SK-N-SH treated with all-trans-retinoic acid at 6 μM for 48 hours (cell line): ENCODE results near the gene STOM.

ENCODE experiments used
- ATAC-seq: fragments of 200-7000 bp; cut with Tn5 transposase; 3 replicates; pipeline ENCODE4 v1.9.1; 2020; ENCODE audit warnings: mild to moderate bottlenecking, moderate library complexity
- ARNTL ChIP-seq: fragments of 450-650 bp; formaldehyde crosslinking; IDR thresholded peaks from 2 replicates; pipeline ENCODE4 v1.5.0; 2020; ENCODE audit warnings: low read depth, mild to moderate bottlenecking, moderate library complexity, borderline replicate concordance
- ESRRG ChIP-seq: fragments of 250-450 bp; sonication (Bioruptor Pico); IDR thresholded peaks from 2 replicates; pipeline ENCODE4 v1.6.1; 2021; ENCODE audit warnings: mild to moderate bottlenecking
- ISL1 ChIP-seq: fragments of 250-450 bp; sonication (Bioruptor Pico); IDR thresholded peaks from 2 replicates; pipeline ENCODE4 v2.1.2; 2022; ENCODE audit warnings: mild to moderate bottlenecking, moderate library complexity
- OSR1 ChIP-seq: fragments of 250-450 bp; sonication (Bioruptor Pico); IDR thresholded peaks from 2 replicates; pipeline ENCODE4 v1.8.0; 2022; ENCODE audit warnings: moderate library complexity, mild to moderate bottlenecking, inconsistent platforms
- RARB ChIP-seq: fragments of 250-450 bp; sonication (Bioruptor Pico); IDR thresholded peaks from 2 replicates; pipeline ENCODE4 v1.8.0; 2021; ENCODE audit warnings: mild to moderate bottlenecking, moderate library complexity
- SNAI2 ChIP-seq: fragments of 250-450 bp; sonication (Bioruptor Pico); IDR thresholded peaks from 2 replicates; pipeline ENCODE4 v1.5.0; 2020; ENCODE audit warnings: mild to moderate bottlenecking, moderate library complexity
- TCF4 ChIP-seq: fragments of 250-450 bp; sonication (Bioruptor Pico); IDR thresholded peaks from 2 replicates; pipeline ENCODE4 v1.8.0; 2021; ENCODE audit warnings: mild to moderate bottlenecking, moderate library complexity, borderline replicate concordance
- TOX ChIP-seq: fragments of 250-450 bp; sonication (Bioruptor Pico); IDR thresholded peaks from 2 replicates; pipeline ENCODE4 v1.8.0; 2021; ENCODE audit warnings: mild to moderate bottlenecking, moderate library complexity, borderline replicate concordance
- ZC3H10 ChIP-seq: fragments of 250-450 bp; sonication (Bioruptor Pico); IDR thresholded peaks from 2 replicates; pipeline ENCODE4 v1.5.1; 2021; ENCODE audit warnings: mild to moderate bottlenecking, moderate library complexity
- ZFP30 ChIP-seq: fragments of 450-650 bp; formaldehyde crosslinking; IDR thresholded peaks from 2 replicates; pipeline ENCODE4 v1.5.0; 2022; ENCODE audit warnings: mild to moderate bottlenecking, moderate library complexity
- ZNF565 ChIP-seq: fragments of 450-650 bp; formaldehyde crosslinking; conservative IDR thresholded peaks from 2 replicates; pipeline ENCODE4 v1.5.0; 2020; ENCODE audit warnings: low read depth, mild to moderate bottlenecking, moderate library complexity
- ZNF70 ChIP-seq: fragments of 450-650 bp; formaldehyde crosslinking; IDR thresholded peaks from 2 replicates; pipeline ENCODE4 v1.5.0; 2020; ENCODE audit warnings: mild to moderate bottlenecking, moderate library complexity
- ZNF8 ChIP-seq: fragments of 450-650 bp; formaldehyde crosslinking; IDR thresholded peaks from 2 replicates; pipeline ENCODE4 v1.5.0; 2020; ENCODE audit warnings: mild to moderate bottlenecking, moderate library complexity
- TF ChIP-seq, protein P1 (sequence below): fragments of 250-450 bp; sonication (Bioruptor Pico); IDR thresholded peaks from 2 replicates; pipeline ENCODE4 v1.8.0; 2021; ENCODE audit warnings: low read depth, mild to moderate bottlenecking, moderate library complexity, borderline replicate concordance
- TF ChIP-seq, protein P2 (sequence below): fragments of 250-450 bp; sonication (Bioruptor Pico); IDR thresholded peaks from 2 replicates; pipeline ENCODE4 v1.5.0; 2020; ENCODE audit warnings: mild to moderate bottlenecking, moderate library complexity
- TF ChIP-seq, protein P3 (sequence below): fragments of 250-450 bp; sonication (Bioruptor Pico); IDR thresholded peaks from 2 replicates; pipeline ENCODE4 v1.8.0; 2020; ENCODE audit warnings: mild to moderate bottlenecking, moderate library complexity, borderline replicate concordance
- TF ChIP-seq, protein P4 (sequence below): fragments of 250-450 bp; sonication (Bioruptor Pico); IDR thresholded peaks from 2 replicates; pipeline ENCODE4 v1.5.1; 2021; ENCODE audit warnings: mild to moderate bottlenecking, moderate library complexity
- TF ChIP-seq, protein P5 (sequence below): fragments of 250-450 bp; sonication (Bioruptor Pico); IDR thresholded peaks from 2 replicates; pipeline ENCODE4 v1.5.1; 2020; ENCODE audit warnings: low read depth, mild to moderate bottlenecking, moderate library complexity

Gene STOM

DNA sequence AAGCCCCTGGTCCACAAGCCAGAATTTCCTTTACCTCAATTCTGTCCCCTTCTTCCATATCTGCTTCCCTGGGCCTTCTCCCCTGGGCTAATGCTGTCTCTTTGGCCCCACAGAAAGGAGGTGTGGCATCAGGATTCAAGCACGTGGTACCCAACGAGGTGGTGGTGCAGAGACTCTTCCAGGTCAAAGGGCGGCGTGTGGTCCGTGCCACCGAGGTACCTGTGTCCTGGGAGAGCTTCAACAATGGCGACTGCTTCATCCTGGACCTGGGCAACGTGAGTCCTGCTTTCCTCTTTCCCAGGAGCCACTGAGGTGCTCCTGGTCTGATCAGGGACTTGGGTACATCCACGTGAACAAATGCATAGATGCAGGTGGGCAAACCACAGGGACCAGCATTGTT is 59.5 kb downstream of the STOM start:
- no peak for ATAC-seq
- TF ChIP-seq ZNF70 (CRISPR knock-in tag) (no peak), ZC3H10 (CRISPR knock-in tag) (no peak), ARNTL (CRISPR knock-in tag) (no peak), SNAI2 (CRISPR knock-in tag) (no peak), ZFP30 (CRISPR knock-in tag) (no peak), ISL1 (no peak), OSR1 (CRISPR knock-in tag) (no peak), TCF4 (CRISPR knock-in tag) (no peak), ESRRG (CRISPR knock-in tag) (no peak), RARB (CRISPR knock-in tag) (no peak), ZNF565 (CRISPR knock-in tag) (no peak)
- TF ChIP-seq, protein P1, sequence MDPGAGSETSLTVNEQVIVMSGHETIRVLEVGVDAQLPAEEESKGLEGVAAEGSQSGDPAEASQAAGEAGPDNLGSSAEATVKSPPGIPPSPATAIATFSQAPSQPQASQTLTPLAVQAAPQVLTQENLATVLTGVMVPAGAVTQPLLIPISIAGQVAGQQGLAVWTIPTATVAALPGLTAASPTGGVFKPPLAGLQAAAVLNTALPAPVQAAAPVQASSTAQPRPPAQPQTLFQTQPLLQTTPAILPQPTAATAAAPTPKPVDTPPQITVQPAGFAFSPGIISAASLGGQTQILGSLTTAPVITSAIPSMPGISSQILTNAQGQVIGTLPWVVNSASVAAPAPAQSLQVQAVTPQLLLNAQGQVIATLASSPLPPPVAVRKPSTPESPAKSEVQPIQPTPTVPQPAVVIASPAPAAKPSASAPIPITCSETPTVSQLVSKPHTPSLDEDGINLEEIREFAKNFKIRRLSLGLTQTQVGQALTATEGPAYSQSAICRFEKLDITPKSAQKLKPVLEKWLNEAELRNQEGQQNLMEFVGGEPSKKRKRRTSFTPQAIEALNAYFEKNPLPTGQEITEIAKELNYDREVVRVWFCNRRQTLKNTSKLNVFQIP, result no peak
- TF ChIP-seq, protein P2, sequence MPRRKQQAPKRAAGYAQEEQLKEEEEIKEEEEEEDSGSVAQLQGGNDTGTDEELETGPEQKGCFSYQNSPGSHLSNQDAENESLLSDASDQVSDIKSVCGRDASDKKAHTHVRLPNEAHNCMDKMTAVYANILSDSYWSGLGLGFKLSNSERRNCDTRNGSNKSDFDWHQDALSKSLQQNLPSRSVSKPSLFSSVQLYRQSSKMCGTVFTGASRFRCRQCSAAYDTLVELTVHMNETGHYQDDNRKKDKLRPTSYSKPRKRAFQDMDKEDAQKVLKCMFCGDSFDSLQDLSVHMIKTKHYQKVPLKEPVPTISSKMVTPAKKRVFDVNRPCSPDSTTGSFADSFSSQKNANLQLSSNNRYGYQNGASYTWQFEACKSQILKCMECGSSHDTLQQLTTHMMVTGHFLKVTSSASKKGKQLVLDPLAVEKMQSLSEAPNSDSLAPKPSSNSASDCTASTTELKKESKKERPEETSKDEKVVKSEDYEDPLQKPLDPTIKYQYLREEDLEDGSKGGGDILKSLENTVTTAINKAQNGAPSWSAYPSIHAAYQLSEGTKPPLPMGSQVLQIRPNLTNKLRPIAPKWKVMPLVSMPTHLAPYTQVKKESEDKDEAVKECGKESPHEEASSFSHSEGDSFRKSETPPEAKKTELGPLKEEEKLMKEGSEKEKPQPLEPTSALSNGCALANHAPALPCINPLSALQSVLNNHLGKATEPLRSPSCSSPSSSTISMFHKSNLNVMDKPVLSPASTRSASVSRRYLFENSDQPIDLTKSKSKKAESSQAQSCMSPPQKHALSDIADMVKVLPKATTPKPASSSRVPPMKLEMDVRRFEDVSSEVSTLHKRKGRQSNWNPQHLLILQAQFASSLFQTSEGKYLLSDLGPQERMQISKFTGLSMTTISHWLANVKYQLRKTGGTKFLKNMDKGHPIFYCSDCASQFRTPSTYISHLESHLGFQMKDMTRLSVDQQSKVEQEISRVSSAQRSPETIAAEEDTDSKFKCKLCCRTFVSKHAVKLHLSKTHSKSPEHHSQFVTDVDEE, result no peak
- TF ChIP-seq, protein P3, sequence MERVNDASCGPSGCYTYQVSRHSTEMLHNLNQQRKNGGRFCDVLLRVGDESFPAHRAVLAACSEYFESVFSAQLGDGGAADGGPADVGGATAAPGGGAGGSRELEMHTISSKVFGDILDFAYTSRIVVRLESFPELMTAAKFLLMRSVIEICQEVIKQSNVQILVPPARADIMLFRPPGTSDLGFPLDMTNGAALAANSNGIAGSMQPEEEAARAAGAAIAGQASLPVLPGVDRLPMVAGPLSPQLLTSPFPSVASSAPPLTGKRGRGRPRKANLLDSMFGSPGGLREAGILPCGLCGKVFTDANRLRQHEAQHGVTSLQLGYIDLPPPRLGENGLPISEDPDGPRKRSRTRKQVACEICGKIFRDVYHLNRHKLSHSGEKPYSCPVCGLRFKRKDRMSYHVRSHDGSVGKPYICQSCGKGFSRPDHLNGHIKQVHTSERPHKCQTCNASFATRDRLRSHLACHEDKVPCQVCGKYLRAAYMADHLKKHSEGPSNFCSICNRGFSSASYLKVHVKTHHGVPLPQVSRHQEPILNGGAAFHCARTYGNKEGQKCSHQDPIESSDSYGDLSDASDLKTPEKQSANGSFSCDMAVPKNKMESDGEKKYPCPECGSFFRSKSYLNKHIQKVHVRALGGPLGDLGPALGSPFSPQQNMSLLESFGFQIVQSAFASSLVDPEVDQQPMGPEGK, result no peak
- TF ChIP-seq, protein P4, sequence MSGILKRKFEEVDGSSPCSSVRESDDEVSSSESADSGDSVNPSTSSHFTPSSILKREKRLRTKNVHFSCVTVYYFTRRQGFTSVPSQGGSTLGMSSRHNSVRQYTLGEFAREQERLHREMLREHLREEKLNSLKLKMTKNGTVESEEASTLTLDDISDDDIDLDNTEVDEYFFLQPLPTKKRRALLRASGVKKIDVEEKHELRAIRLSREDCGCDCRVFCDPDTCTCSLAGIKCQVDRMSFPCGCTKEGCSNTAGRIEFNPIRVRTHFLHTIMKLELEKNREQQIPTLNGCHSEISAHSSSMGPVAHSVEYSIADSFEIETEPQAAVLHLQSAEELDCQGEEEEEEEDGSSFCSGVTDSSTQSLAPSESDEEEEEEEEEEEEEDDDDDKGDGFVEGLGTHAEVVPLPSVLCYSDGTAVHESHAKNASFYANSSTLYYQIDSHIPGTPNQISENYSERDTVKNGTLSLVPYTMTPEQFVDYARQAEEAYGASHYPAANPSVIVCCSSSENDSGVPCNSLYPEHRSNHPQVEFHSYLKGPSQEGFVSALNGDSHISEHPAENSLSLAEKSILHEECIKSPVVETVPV, result no peak
- TF ChIP-seq, all 23 proteins: peak for 0

DNA sequence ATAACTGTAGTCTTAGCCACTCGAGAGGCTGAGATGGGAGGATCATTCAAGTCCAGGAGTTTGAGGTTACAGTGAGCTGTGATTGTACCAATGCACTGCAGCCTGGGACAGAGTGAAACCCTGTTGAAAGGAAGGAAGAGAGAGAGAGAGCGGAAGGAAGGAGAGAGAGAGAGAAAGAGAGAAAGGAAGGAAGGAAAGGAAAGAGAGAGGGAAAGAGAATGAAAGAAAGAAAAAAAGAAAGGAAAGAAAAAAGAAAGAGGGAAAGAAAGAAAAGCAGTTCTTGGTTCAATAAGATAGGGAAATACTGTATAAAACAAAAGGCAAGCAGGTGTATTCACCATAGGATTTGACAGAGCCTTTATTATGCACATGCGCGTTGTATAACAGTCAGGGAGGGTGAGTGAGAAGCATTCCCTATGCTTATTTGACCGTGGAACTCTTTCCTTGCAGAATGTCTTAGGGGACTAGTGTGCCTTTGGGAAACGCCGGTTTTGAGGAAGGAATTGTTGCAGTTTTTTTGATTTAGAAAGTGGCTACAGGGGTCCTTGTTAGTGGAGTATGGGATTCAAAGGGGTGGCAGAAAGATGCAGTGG is 60.1 kb downstream of the STOM start:
- no peak for ATAC-seq
- TF ChIP-seq SNAI2 (CRISPR knock-in tag), result no peak
- TF ChIP-seq, protein P5, sequence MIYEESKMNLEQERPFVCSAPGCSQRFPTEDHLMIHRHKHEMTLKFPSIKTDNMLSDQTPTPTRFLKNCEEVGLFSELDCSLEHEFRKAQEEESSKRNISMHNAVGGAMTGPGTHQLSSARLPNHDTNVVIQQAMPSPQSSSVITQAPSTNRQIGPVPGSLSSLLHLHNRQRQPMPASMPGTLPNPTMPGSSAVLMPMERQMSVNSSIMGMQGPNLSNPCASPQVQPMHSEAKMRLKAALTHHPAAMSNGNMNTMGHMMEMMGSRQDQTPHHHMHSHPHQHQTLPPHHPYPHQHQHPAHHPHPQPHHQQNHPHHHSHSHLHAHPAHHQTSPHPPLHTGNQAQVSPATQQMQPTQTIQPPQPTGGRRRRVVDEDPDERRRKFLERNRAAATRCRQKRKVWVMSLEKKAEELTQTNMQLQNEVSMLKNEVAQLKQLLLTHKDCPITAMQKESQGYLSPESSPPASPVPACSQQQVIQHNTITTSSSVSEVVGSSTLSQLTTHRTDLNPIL, result no peak

DNA sequence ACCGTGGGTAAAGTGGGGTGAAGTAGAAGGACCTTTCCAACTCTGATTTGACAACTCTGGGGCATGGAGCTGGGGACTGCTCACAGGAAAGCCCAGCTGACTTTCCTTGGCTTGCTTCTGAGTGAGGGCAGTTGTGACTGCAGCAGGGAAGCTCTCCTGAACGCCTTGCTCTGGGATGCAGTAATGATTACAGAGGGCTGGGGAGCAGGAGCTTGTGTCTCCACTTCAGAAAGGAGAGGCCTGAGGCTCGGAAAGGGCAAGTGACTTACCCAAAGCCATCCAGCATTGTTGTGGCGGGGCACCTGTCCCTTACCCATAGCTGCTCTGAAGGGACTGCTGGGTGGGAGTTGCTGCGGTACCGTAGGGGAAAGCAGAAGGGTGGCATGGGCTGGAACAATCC is 60.9 kb downstream of the STOM start:
- TF ChIP-seq ISL1 (no peak), ZNF8 (CRISPR knock-in tag) (no peak), TOX (CRISPR knock-in tag) (no peak), SNAI2 (CRISPR knock-in tag) (no peak)
- TF ChIP-seq, protein P2, result no peak
- TF ChIP-seq, protein P1, result no peak
- TF ChIP-seq, protein P4, result no peak
- no peak for ATAC-seq
